WTC11 (cell line): Measurements from ENCODE around the gene SKA2.

Experiments used
- CREM ChIP-seq: sonication (generic); formaldehyde crosslinking; IDR thresholded peaks from 2 replicates; pipeline ENCODE4 v1.8.1; 2022; ENCODE audit warnings: mild to moderate bottlenecking, missing genetic modification reagents, moderate library complexity
- ELF4 ChIP-seq: sonication (generic); formaldehyde crosslinking; IDR thresholded peaks from 2 replicates; pipeline ENCODE4 v1.8.1; 2022; ENCODE audit warnings: low read depth, mild to moderate bottlenecking, moderate library complexity, missing genetic modification reagents
- FOXJ3 ChIP-seq: sonication (generic); formaldehyde crosslinking; IDR thresholded peaks from 2 replicates; pipeline ENCODE4 v1.9.0; 2021; ENCODE audit warnings: missing genetic modification reagents, mild to moderate bottlenecking, borderline replicate concordance
- NR1H2 ChIP-seq: sonication (generic); formaldehyde crosslinking; IDR thresholded peaks from 2 replicates; pipeline ENCODE4 v1.9.0; 2021; ENCODE audit warnings: mild to moderate bottlenecking, moderate library complexity, missing genetic modification reagents
- ZNF121 ChIP-seq: sonication (generic); formaldehyde crosslinking; IDR thresholded peaks from 2 replicates; pipeline ENCODE4 v1.8.0; 2023; ENCODE audit warnings: missing genetic modification reagents
- ZNF671 ChIP-seq: fragments of 250-450 bp; sonication (Bioruptor Pico); IDR thresholded peaks from 2 replicates; pipeline ENCODE4 v1.8.0; 2021; ENCODE audit warnings: mild to moderate bottlenecking
- TF ChIP-seq, protein P1 (sequence below): fragments of 200-600 bp; IDR thresholded peaks from 2 replicates; pipeline ENCODE4 v1.8.0; 2022; ENCODE audit warnings: antibody characterized with exemption
- TF ChIP-seq, protein P2 (sequence below): sonication (generic); formaldehyde crosslinking; IDR thresholded peaks from 2 replicates; pipeline ENCODE4 v1.8.0; 2022; ENCODE audit warnings: mild to moderate bottlenecking, missing genetic modification reagents
- TF ChIP-seq, protein P3 (sequence below): sonication (generic); formaldehyde crosslinking; conservative IDR thresholded peaks from 2 replicates; pipeline ENCODE4 v1.8.1; 2022; ENCODE audit warnings: mild to moderate bottlenecking, missing genetic modification reagents
- TF ChIP-seq, protein P4 (sequence below): sonication (generic); formaldehyde crosslinking; IDR thresholded peaks from 2 replicates; pipeline ENCODE4 v1.8.0; 2022; ENCODE audit warnings: mild to moderate bottlenecking, missing genetic modification reagents
- TF ChIP-seq, protein P5 (sequence below): sonication (generic); formaldehyde crosslinking; conservative IDR thresholded peaks from 2 replicates; pipeline ENCODE4 v1.8.1; 2023; ENCODE audit warnings: mild to moderate bottlenecking, low read depth, missing genetic modification reagents, moderate library complexity
- TF ChIP-seq, protein P6 (sequence below): sonication (generic); formaldehyde crosslinking; IDR thresholded peaks from 2 replicates; pipeline ENCODE4 v1.8.0; 2022; ENCODE audit warnings: missing genetic modification reagents
- TF ChIP-seq, protein P7 (sequence below): sonication (generic); formaldehyde crosslinking; IDR thresholded peaks from 2 replicates; pipeline ENCODE4 v1.8.0; 2023; ENCODE audit warnings: missing genetic modification reagents

DNA sequence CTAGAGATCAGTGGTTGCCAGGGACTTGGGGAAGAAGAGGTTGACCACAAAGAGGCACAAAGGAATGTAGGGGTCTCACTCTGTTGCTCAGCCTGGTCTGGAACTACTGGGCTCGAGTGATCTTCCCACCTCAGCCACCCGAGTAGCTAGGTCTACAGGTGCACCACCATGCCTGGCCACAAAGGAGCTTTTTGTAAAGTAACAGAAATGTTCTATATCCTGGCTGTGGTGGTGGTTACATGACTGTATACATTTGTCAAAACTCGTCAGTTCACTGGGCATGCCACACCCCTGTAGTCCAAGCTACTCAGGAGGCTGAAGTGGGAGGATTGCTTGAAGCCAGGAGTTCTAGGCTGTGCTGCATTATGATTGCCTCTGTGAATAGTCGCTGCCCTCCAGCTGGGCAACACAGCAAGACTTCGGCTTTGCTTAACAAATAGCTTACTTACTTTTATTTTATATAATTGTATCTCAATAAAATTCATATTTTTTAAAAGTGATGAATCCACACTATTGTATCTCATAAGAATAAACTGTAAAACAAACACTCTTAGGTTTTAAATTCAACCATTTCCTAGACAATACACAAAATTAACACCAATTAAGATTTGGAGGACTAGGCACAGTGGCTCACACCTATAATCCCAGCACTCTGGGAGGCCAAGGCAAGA is 5.0 kb downstream of the SKA2 start:
- TF ChIP-seq, protein P1, sequence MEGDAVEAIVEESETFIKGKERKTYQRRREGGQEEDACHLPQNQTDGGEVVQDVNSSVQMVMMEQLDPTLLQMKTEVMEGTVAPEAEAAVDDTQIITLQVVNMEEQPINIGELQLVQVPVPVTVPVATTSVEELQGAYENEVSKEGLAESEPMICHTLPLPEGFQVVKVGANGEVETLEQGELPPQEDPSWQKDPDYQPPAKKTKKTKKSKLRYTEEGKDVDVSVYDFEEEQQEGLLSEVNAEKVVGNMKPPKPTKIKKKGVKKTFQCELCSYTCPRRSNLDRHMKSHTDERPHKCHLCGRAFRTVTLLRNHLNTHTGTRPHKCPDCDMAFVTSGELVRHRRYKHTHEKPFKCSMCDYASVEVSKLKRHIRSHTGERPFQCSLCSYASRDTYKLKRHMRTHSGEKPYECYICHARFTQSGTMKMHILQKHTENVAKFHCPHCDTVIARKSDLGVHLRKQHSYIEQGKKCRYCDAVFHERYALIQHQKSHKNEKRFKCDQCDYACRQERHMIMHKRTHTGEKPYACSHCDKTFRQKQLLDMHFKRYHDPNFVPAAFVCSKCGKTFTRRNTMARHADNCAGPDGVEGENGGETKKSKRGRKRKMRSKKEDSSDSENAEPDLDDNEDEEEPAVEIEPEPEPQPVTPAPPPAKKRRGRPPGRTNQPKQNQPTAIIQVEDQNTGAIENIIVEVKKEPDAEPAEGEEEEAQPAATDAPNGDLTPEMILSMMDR = no peak
- TF ChIP-seq, protein P2, sequence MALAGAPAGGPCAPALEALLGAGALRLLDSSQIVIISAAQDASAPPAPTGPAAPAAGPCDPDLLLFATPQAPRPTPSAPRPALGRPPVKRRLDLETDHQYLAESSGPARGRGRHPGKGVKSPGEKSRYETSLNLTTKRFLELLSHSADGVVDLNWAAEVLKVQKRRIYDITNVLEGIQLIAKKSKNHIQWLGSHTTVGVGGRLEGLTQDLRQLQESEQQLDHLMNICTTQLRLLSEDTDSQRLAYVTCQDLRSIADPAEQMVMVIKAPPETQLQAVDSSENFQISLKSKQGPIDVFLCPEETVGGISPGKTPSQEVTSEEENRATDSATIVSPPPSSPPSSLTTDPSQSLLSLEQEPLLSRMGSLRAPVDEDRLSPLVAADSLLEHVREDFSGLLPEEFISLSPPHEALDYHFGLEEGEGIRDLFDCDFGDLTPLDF (CRISPR knock-in tag) = no peak
- no peak for TF ChIP-seq CREM (CRISPR knock-in tag)
- TF ChIP-seq ZNF121 (CRISPR knock-in tag) = 0 out of 2 replicates have a peak, but pooled peaks have one; percentile 12
- TF ChIP-seq, protein P3, sequence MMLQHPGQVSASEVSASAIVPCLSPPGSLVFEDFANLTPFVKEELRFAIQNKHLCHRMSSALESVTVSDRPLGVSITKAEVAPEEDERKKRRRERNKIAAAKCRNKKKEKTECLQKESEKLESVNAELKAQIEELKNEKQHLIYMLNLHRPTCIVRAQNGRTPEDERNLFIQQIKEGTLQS (CRISPR knock-in tag) = no peak
- TF ChIP-seq ELF4 (CRISPR knock-in tag) = no peak
- no peak for TF ChIP-seq FOXJ3 (CRISPR knock-in tag)
- TF ChIP-seq NR1H2 (CRISPR knock-in tag) = no peak
- TF ChIP-seq, protein P4, sequence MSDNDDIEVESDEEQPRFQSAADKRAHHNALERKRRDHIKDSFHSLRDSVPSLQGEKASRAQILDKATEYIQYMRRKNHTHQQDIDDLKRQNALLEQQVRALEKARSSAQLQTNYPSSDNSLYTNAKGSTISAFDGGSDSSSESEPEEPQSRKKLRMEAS (CRISPR knock-in tag) = no peak
- TF ChIP-seq, protein P5, sequence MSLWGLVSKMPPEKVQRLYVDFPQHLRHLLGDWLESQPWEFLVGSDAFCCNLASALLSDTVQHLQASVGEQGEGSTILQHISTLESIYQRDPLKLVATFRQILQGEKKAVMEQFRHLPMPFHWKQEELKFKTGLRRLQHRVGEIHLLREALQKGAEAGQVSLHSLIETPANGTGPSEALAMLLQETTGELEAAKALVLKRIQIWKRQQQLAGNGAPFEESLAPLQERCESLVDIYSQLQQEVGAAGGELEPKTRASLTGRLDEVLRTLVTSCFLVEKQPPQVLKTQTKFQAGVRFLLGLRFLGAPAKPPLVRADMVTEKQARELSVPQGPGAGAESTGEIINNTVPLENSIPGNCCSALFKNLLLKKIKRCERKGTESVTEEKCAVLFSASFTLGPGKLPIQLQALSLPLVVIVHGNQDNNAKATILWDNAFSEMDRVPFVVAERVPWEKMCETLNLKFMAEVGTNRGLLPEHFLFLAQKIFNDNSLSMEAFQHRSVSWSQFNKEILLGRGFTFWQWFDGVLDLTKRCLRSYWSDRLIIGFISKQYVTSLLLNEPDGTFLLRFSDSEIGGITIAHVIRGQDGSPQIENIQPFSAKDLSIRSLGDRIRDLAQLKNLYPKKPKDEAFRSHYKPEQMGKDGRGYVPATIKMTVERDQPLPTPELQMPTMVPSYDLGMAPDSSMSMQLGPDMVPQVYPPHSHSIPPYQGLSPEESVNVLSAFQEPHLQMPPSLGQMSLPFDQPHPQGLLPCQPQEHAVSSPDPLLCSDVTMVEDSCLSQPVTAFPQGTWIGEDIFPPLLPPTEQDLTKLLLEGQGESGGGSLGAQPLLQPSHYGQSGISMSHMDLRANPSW (CRISPR knock-in tag) = no peak
- TF ChIP-seq ZNF671 (CRISPR knock-in tag) = no peak
- TF ChIP-seq, protein P6, sequence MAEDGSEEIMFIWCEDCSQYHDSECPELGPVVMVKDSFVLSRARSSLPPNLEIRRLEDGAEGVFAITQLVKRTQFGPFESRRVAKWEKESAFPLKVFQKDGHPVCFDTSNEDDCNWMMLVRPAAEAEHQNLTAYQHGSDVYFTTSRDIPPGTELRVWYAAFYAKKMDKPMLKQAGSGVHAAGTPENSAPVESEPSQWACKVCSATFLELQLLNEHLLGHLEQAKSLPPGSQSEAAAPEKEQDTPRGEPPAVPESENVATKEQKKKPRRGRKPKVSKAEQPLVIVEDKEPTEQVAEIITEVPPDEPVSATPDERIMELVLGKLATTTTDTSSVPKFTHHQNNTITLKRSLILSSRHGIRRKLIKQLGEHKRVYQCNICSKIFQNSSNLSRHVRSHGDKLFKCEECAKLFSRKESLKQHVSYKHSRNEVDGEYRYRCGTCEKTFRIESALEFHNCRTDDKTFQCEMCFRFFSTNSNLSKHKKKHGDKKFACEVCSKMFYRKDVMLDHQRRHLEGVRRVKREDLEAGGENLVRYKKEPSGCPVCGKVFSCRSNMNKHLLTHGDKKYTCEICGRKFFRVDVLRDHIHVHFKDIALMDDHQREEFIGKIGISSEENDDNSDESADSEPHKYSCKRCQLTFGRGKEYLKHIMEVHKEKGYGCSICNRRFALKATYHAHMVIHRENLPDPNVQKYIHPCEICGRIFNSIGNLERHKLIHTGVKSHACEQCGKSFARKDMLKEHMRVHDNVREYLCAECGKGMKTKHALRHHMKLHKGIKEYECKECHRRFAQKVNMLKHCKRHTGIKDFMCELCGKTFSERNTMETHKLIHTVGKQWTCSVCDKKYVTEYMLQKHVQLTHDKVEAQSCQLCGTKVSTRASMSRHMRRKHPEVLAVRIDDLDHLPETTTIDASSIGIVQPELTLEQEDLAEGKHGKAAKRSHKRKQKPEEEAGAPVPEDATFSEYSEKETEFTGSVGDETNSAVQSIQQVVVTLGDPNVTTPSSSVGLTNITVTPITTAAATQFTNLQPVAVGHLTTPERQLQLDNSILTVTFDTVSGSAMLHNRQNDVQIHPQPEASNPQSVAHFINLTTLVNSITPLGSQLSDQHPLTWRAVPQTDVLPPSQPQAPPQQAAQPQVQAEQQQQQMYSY (CRISPR knock-in tag) = no peak
- TF ChIP-seq, protein P7, sequence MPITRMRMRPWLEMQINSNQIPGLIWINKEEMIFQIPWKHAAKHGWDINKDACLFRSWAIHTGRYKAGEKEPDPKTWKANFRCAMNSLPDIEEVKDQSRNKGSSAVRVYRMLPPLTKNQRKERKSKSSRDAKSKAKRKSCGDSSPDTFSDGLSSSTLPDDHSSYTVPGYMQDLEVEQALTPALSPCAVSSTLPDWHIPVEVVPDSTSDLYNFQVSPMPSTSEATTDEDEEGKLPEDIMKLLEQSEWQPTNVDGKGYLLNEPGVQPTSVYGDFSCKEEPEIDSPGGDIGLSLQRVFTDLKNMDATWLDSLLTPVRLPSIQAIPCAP (CRISPR knock-in tag) = no peak
